Gastrocnemius medialis (tissue), 4 donors: ENCODE measurements around the gene OR8B12. TPM values are rescaled to one million over a fixed set of nuclear protein-coding genes. Genes with fewer than 3 reads are reported as not detected.

Experiments
- ATAC-seq, 2 donors: fragments of 150-250 bp; one replicate each; pipeline ENCODE4 v1.9.1; 2016
- DNase-seq, 2 donors: peaks; one replicate each; pipeline ENCODE4 v3.0.0-alpha.2; 2019
- H3K27ac ChIP-seq, 4 donors: fragments of 200-600 bp; sonication (generic); 1 replicate in 1 of 4; 2 replicates in 3 of 4; pipeline ENCODE4 v1.5.1; 2016 to 2018; ENCODE audit warnings: mild to moderate bottlenecking in 2 of 4, moderate library complexity in 1 of 4
- H3K27me3 ChIP-seq, 3 donors: fragments of 200-600 bp; sonication (generic) in 2 of 3; 1 replicate in 1 of 3; 2 replicates in 2 of 3; pipeline versions ENCODE4 v1.5.1 to v1.6.0; 2016 to 2019; ENCODE audit warnings: mild to moderate bottlenecking in 1 of 3, moderate library complexity in 1 of 3
- H3K36me3 ChIP-seq, 2 donors: fragments of 200-600 bp; sonication (generic) in 1 of 2; one replicate each; pipeline ENCODE4 v1.5.1; 2017 to 2018
- H3K4me1 ChIP-seq, 2 donors: fragments of 200-600 bp; sonication (generic) in 1 of 2; one replicate each; pipeline ENCODE4 v1.5.1; 2016 to 2017; ENCODE audit warnings: mild to moderate bottlenecking in 2 of 2
- H3K4me3 ChIP-seq, 4 donors: fragments of 200-600 bp; sonication (generic) in 3 of 4; 1 replicate in 1 of 4; 2 replicates in 3 of 4; pipeline ENCODE4 v1.5.1; 2016 to 2019; ENCODE audit warnings: mild to moderate bottlenecking in 2 of 4
- H3K9me3 ChIP-seq, 3 donors: fragments of 200-600 bp; sonication (generic) in 2 of 3; 1 replicate in 1 of 3; 2 replicates in 2 of 3; pipeline ENCODE4 v1.5.1; 2016 to 2019
- POLR2A ChIP-seq, 2 donors: fragments of 450-650 bp; IDR thresholded peaks; one replicate each; pipeline ENCODE4 v1.6.1; 2017; ENCODE audit warnings: antibody characterized with exemption in 2 of 2, mild to moderate bottlenecking in 2 of 2, moderate library complexity in 2 of 2
- in situ Hi-C, 4 donors: fragments of 200-750 bp; cut with MboI; loops; one replicate each; pipeline versions ENCODE4 v1.15.0 to v1.8.0; 2017; ENCODE audit warnings: low sequenced_read_pairs in 4 of 4
- intact Hi-C: fragments of 100-400 bp; cut with DNase I; formaldehyde crosslinking; loops from one replicate; pipeline ENCODE4 v1.15.1; 2023; ENCODE audit warnings: low total_unique reads
- total RNA-seq, 4 donors: library from RNA; depleted of rRNA; stranded (reverse); fragments of >200 nt; gene quantifications; one replicate each; pipeline versions ENCODE4 v1.1.0 to v1.2.3, GENCODE V29; 2016
- TF ChIP-seq, protein P1 (sequence below), 5 experiments: fragments of 450-650 bp in 3 of 5; fragments of 200-600 bp in 2 of 5; sonication (generic) in 2 of 5; IDR thresholded peaks in 4 of 5; conservative IDR thresholded peaks in 1 of 5; 1 replicate in 4 of 5; 2 replicates in 1 of 5; pipeline ENCODE4 v1.5.1; 2016 to 2019; ENCODE audit warnings: antibody characterized with exemption in 5 of 5, mild to moderate bottlenecking in 3 of 5, moderate library complexity in 3 of 5

Gene OR8B12
- total RNA-seq, 4 donors from 2014 or later = not detected

GRCh38 chr11:124578761-124579160 is 35.3 kb upstream of the OR8B12 start:
- Histone ChIP-seq H3K27me3 (no peaks in the 10 kb centered on the region), H3K36me3 (no peaks in the 10 kb centered on the region), H3K4me1 (no peaks in the 10 kb centered on the region), H3K4me3 (no peak overlapping the region), H3K27ac (no peak overlapping the region), H3K9me3 (no peaks in the 10 kb centered on the region)
- in situ Hi-C loops = loop anchor here (25.0 kb wide), 2 partner anchors 166 to 516 kb away; partner anchors contain the start of gene OR8B4 (in 1 of the 4)
- intact Hi-C loops = no loop called here
- ATAC-seq (no peak), DNase-seq (no peak)
- no peak for TF ChIP-seq POLR2A (IDR thresholded peaks at IDR 0.05)
- TF ChIP-seq, protein P1, sequence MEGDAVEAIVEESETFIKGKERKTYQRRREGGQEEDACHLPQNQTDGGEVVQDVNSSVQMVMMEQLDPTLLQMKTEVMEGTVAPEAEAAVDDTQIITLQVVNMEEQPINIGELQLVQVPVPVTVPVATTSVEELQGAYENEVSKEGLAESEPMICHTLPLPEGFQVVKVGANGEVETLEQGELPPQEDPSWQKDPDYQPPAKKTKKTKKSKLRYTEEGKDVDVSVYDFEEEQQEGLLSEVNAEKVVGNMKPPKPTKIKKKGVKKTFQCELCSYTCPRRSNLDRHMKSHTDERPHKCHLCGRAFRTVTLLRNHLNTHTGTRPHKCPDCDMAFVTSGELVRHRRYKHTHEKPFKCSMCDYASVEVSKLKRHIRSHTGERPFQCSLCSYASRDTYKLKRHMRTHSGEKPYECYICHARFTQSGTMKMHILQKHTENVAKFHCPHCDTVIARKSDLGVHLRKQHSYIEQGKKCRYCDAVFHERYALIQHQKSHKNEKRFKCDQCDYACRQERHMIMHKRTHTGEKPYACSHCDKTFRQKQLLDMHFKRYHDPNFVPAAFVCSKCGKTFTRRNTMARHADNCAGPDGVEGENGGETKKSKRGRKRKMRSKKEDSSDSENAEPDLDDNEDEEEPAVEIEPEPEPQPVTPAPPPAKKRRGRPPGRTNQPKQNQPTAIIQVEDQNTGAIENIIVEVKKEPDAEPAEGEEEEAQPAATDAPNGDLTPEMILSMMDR (IDR thresholded peaks at IDR 0.05 in 4 of 5, conservative IDR thresholded peaks at IDR 0.05 in 1 of 5) = no peak

DNA sequence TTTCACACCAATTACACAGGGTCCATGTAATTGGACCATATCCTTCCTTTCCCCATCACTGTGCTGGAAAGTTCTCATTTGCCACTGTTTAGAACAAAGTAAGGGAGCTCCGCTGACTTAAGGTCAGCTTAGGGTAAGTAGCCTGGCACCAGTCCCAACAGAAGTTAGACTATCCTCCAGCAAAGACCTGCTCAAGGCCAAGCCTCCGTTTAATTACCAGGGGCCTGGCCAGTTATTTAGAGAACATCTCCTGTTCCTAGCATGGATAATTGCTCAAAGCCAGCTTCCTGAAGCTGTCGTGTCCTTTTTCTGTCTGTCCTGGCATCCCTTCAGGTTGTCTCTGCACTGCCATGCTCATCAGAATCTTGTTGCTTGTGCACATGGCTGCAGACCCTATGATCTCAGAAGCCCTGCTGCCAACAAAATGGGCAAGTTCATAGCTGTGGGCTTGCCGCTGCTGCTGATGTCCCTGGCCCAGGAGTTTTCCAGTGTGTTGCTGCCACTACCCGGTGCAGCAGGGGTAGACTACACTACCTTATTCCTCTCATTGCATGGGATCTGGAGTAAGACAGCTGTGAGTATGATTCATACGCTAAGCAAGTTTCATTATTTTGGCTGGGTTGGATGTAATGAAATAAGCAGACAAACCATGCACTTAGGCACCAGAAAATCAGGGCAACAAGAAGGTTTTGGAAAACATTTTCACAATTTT is 34.4 kb upstream of the OR8B12 start:
- intact Hi-C loops (no loop called here), in situ Hi-C loops (loop anchor here (25.0 kb wide), 2 partner anchors 166 to 516 kb away; partner anchors contain the start of gene OR8B4 (in 1 of the 4))
- no peaks in the 10 kb centered on the region for H3K4me1 ChIP-seq
- H3K36me3 ChIP-seq = no peaks in the 10 kb centered on the region
- no peak overlapping the region for H3K4me3 ChIP-seq
- H3K27ac ChIP-seq = no peak overlapping the region
- no peak for TF ChIP-seq POLR2A (IDR thresholded peaks at IDR 0.05)
- TF ChIP-seq, protein P1 (IDR thresholded peaks at IDR 0.05 in 4 of 5, conservative IDR thresholded peaks at IDR 0.05 in 1 of 5) = no peak
- ATAC-seq (peak; percentile 44 to 65), DNase-seq (no peak)
- H3K9me3 ChIP-seq = no peaks in the 10 kb centered on the region
- no peaks in the 10 kb centered on the region for H3K27me3 ChIP-seq

DNA sequence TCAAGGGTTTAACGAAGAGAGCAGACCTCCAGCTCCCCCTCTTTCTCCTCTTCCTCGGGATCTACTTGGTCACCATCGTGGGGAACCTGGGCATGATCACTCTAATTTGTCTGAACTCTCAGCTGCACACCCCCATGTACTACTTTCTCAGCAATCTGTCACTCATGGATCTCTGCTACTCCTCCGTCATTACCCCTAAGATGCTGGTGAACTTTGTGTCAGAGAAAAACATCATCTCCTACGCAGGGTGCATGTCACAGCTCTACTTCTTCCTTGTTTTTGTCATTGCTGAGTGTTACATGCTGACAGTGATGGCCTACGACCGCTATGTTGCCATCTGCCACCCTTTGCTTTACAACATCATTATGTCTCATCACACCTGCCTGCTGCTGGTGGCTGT is 26.7 kb upstream of the OR8B12 start:
- intact Hi-C loops = no loop called here
- ATAC-seq = no peak
- Histone ChIP-seq H3K27me3 (no peaks in the 10 kb centered on the region), H3K36me3 (no peaks in the 10 kb centered on the region), H3K9me3 (no peaks in the 10 kb centered on the region), H3K4me1 (no peaks in the 10 kb centered on the region), H3K4me3 (no peak overlapping the region), H3K27ac (no peak overlapping the region)
- in situ Hi-C loops = no loop called here
- DNase-seq = no peak
- TF ChIP-seq, protein P1 (IDR thresholded peaks at IDR 0.05 in 4 of 5, conservative IDR thresholded peaks at IDR 0.05 in 1 of 5) = no peak
- no peak for TF ChIP-seq POLR2A (IDR thresholded peaks at IDR 0.05)

DNA sequence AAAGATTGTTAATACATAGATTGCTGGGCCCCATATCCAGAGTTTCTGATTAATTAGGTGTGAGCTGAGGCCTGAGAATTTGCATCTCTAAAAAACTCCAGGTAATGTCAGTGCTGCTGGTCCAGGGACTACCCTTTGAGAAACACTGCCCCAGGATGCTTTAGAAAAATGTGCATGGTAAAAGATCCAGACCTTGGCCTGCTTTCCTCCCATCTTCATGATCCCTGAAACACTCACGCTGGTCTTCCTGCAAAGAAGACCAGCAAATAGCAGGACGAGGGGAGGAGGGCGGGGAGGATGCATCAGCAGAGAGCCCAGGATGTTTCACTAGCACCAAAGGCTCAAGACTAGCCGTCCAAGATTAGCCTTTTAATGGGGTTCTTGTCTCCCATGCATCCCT is 26.2 kb upstream of the OR8B12 start, which contains the start of gene OR8A1:
TSS of gene OR8A1 (plus strand) at position 301 of the 400 bp plus-strand sequence. CDS start 123 bp downstream, outside the sequence.
- TF ChIP-seq, protein P1 (IDR thresholded peaks at IDR 0.05 in 4 of 5, conservative IDR thresholded peaks at IDR 0.05 in 1 of 5) = no peak
- no peak for TF ChIP-seq POLR2A (IDR thresholded peaks at IDR 0.05)
- intact Hi-C loops = no loop called here
- no peaks in the 10 kb centered on the region for H3K4me1 ChIP-seq
- no peak for DNase-seq
- H3K36me3 ChIP-seq = no peaks in the 10 kb centered on the region
- no peaks in the 10 kb centered on the region for H3K27me3 ChIP-seq
- ATAC-seq = no peak
- no peaks in the 10 kb centered on the region for H3K9me3 ChIP-seq
- no peak within 1 kb of the TSS for H3K27ac ChIP-seq
- in situ Hi-C loops = no loop called here
- no peak within 1 kb of the TSS for H3K4me3 ChIP-seq
